ENCODE data around the gene ROR1. TPM values are rescaled to one million over a fixed set of nuclear protein-coding genes. Genes with fewer than 3 reads are reported as not detected.

ROR1 gene
- total RNA-seq, 1 experiment from 2014 or later: 10.5 TPM

GRCh38 chr1:64051796-64052195 lies 278.0 kb downstream of the ROR1 start:
- DNase-seq (ENCODE audit: low read depth): no peak

- no peak for DNase-seq (ENCODE audit: low read depth)
Measured at GRCh38 chr1:64052777-64053176, 279.0 kb downstream of the ROR1 start.

GRCh38 chr1:64055310-64055709 lies 281.5 kb downstream of the ROR1 start:
- DNase-seq (ENCODE audit: low read depth): no peak

- DNase-seq (ENCODE audit: low read depth): no peak
Measured at GRCh38 chr1:64059556-64059955, 285.7 kb downstream of the ROR1 start.

GRCh38 chr1:64060611-64061302 lies 286.9 kb downstream of the ROR1 start:
- DNase-seq (ENCODE audit: low read depth): no peak

GRCh38 chr1:64061430-64062104 lies 287.8 kb downstream of the ROR1 start:
- no peak for DNase-seq (ENCODE audit: low read depth)

GRCh38 chr1:64062529-64062928 lies 288.7 kb downstream of the ROR1 start:
- no peak for DNase-seq (ENCODE audit: low read depth)

- peak; percentile 68 for DNase-seq (ENCODE audit: low read depth)
Measured at GRCh38 chr1:64062941-64063581, 289.2 kb downstream of the ROR1 start.

- DNase-seq (ENCODE audit: low read depth): no peak
Measured at GRCh38 chr1:64065571-64065970, 291.8 kb downstream of the ROR1 start.

GRCh38 chr1:64072089-64072793 lies 298.4 kb downstream of the ROR1 start:
- DNase-seq (ENCODE audit: low read depth): peak; percentile 19

GRCh38 chr1:64073705-64074104 lies 299.9 kb downstream of the ROR1 start:
- DNase-seq (ENCODE audit: low read depth): peak; percentile 81

- DNase-seq (ENCODE audit: low read depth): no peak
Measured at GRCh38 chr1:64074767-64075166, 300.9 kb downstream of the ROR1 start.

- peak; percentile 71 for DNase-seq (ENCODE audit: low read depth)
Measured at GRCh38 chr1:64077281-64077940, 303.6 kb downstream of the ROR1 start.

GRCh38 chr1:64080941-64081562 lies 307.2 kb downstream of the ROR1 start:
- peak; percentile 89 for DNase-seq (ENCODE audit: low read depth)

GRCh38 chr1:64082459-64082858 lies 308.6 kb downstream of the ROR1 start:
- peak; percentile 89 for DNase-seq (ENCODE audit: low read depth)

- no peak for DNase-seq (ENCODE audit: low read depth)
Measured at GRCh38 chr1:64084451-64084850, 310.6 kb downstream of the ROR1 start.

- peak; percentile 83 for DNase-seq (ENCODE audit: low read depth)
Measured at GRCh38 chr1:64087768-64088167, 314.0 kb downstream of the ROR1 start.

- no peak for DNase-seq (ENCODE audit: low read depth)
Measured at GRCh38 chr1:64090436-64090835, 316.6 kb downstream of the ROR1 start.

- peak; percentile 41 for DNase-seq (ENCODE audit: low read depth)
Measured at GRCh38 chr1:64092851-64093371, 319.1 kb downstream of the ROR1 start.

- DNase-seq (ENCODE audit: low read depth): peak; percentile 67
Measured at GRCh38 chr1:64093941-64094340, 320.1 kb downstream of the ROR1 start.

GRCh38 chr1:64095832-64096231 lies 322.0 kb downstream of the ROR1 start:
- DNase-seq (ENCODE audit: low read depth): no peak
